Fibroblast of skin of right quadriceps (primary cell): ENCODE measurements around the gene PCSK2.

ENCODE experiments used
- DNase-seq: peaks from one replicate; pipeline ENCODE4 v3.0.0-alpha.2; 2013

The PCSK2 gene

DNA sequence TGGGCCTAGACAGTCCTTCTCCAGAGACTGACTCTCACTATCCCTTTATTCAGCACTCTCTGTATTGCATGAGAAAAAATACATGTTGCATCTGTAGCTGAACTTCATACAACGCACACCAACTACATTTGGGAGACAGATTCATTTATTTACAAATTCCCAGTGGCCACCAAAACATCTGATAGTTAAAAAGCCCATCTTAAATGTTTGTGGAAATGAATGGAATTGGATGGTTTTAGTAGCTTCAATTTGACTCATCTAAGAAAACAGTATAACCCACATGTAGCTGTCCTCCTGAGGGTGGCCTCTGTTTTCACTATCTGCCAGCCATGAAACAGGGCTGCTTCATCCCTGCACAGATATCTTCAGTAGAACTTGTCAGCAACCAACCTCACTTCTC, 116.3 kb downstream of the PCSK2 start:
- peak; percentile 41 for DNase-seq

DNA sequence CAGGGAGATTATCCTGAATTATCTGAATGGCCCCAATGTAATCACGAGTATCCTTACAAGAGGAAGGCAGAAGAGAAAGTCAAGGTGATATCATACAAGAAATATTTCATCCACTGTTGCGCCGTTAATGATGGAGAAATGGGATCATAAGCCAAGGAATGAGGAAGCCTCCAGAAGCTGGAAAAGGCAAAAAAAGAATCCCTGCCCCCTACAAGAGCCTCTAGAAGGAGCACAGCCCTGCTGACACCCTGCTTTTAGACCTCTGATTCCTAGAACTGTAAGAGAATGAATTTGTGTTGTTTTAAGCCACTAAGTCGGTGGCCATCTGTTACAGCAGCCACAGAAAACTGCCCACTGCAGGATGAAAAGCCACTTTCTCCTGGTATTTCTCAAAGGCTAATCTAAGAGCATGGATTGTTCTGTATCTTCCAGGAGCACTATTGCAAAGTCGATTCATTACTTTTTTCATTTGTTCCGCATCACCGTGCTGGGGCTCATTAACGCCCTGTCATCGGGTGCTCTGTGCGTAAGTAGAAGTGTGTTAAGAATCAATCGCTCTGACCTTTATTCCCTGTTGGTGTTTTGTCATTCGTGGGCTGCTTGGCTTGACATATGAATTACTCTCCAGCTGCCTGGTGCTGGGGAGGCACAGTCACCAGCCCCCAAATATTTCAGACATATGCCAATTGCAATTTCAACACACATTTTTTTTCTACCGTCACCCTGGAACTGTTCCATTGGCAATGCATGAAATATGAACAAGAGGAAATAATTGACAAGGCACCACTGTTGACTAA, 117.0 kb downstream of the PCSK2 start:
- peak; percentile 97 for DNase-seq

DNA sequence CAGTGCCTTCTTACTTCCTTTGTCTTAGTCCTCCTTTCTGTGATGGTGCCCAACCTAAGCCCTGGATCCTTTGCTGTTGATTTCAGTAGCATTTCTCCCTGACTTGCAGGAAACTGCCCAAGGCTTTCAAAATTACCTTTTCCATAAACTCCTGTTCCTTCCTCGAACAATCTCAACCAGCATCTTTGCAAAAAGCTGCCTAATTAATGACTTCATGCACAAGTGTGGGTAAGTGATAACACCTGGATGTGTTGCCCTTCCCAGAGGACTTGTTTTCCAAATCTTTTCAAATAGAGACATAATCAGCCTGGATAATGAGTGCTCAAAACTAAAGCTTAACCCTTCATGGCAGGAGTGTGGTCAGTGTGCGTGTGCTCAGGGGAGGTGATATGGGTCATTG, 118.0 kb downstream of the PCSK2 start:
- DNase-seq, result no peak

DNA sequence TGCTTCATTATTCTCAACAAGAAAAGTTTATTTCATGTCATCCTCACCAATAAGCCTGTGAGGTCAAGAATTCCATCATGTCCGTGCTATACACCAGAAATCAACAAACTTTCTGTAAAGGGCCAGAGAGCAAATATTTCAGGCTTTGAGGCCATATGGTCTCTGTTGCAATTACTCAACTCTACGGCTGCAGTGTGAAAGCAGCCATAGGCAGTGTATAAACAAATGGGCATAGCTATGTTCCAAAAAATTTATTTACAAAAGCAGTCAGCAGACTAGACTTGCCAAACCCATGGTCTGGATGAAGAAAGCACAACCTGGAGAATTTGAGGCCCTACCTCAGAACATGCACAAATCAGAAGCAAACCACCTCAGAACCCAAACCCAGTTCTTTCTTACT, 118.5 kb downstream of the PCSK2 start:
- DNase-seq, result peak; percentile 59

DNA sequence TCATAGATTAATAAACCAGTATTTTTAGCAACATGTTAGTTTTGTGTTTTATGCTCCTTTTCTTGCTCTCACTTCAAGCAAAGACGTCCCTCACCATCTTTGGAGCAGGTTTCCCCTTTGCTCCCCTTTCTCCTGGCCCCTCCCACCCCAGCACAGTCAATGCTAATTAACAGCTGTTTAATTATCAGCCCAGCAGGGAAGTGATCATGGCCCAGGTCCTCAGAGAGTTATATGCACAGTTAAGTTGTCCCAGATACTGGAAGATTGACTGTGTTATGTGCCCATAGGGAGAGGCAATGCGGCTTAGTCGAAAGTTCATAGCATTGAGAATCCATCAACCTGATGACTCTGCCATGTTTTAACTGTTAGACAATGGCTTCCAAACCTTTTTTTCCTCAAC, 123.5 kb downstream of the PCSK2 start:
- no peak for DNase-seq

DNA sequence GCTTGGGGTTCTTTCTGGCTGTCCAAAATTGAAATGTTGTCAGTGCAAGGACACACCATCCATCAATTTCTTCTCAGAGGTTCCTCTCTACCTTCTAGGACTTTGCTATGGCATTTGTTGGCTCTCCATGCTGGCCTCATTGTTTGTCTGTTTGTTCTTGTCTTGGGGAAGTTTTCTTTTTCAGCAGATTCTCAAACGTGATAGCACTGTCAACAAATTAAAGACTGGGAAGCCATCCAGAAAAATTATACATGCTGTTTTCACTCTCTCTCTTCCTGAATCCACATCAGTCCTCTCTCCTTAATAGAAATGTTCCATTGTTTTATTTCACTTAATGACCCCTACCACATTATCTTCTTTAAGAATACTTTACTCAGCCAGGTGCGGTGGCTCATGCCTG, 130.4 kb downstream of the PCSK2 start:
- DNase-seq, result no peak

DNA sequence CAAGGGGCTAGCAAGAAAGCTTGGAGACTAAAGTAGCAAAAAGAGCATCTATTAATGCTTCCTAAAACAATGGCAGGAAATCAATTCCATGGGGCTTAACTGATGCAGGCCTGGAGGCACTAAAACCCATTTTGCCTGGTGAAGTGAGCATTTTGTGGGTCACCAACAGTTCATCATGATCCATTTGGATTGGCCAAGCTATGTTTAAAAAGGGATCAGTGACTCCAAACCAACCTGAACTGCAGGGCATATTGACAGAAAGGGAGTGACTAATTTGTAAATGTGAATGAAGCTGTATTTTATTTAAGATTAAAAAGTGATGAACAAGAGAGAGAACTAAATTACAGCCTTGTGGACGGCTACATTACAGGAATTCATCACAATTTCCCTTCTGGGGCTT, 132.0 kb downstream of the PCSK2 start:
- DNase-seq, result no peak

DNA sequence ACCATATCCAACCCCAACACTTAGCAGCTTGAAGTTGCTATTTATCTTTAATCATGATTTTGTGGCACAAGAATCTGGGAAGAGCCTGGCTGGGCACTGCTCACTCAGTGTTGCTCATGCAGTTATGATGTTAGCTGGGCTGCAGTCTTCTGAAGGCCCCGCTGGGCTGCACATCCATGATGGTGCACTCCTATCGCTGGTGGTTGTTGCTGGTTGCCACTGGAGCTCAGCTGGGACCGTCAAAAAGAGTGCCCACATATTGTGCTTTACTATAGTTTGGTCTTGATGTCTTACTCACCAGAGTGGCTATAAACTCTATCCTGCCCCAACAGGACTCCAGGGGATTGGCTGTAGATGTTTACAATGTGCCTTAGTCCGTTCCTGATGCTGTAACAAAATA, 137.8 kb downstream of the PCSK2 start:
- no peak for DNase-seq

DNA sequence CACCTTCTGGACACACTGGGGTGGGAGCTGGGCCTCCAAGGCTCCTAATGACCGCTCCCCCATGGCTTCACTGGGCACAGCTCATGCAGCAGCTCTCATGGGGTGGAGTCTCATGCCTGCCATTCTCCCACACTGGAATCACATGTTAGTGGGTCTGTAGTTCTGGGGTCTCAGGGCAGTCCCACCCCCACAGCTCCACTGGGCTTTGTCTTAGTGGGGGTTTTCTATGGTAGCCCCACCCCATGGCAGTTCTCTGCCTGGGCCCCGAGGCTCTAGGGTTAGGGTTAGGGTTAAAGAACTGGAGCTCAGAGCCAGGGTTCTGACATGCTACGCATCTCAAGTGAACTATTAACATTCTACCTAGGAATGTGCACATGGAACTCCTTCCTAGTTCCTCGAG, 139.0 kb downstream of the PCSK2 start:
- no peak for DNase-seq

DNA sequence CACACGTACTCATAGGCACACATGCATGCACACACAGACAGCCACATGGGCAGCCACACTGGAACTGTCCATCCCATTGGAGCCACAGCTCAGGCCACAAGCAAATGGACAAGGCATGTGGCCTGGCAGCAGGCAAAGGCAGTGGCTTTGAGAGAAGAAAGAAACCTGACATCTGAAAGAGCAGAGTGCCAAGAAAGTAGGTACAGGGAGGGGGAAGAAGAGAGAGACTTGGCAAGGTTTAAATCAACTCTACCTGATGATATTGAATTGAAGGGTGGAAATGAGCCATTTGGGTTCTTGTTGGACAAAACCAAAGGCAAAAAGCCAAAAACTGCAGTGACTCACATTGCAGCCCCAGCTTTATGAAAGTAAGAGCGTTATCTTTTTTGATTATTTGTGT, 142.7 kb downstream of the PCSK2 start:
- DNase-seq, result no peak

DNA sequence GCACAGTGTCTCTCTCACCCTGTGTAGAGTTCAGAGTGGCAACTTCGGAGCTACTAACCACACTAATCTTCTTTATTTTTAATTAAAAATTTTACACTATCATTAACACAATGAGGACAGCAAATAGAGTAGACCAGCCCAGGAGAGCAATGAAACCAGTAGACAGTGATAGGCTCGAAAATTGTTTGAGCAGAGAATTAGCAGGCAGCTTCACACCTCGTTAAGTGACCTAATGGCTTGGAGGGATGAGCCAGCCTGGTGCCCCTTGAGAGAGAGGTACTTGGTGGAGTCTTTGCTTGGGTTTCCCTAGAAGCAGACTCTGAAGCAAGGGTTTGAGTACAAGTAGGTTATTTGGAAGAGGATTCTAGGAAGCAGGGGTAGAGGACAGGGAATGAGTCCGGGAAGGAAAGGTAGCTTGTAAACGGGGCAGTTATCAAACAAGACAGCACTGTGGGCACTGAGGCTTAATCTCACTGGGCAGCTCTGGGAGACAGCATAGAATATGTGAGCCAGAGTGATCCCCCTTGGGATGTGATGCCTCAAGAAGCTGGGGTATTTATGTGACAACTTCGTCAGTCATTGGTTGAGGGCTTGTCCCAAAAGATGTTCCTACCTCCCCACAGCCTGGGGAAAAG, 146.1 kb downstream of the PCSK2 start:
- DNase-seq, result no peak

DNA sequence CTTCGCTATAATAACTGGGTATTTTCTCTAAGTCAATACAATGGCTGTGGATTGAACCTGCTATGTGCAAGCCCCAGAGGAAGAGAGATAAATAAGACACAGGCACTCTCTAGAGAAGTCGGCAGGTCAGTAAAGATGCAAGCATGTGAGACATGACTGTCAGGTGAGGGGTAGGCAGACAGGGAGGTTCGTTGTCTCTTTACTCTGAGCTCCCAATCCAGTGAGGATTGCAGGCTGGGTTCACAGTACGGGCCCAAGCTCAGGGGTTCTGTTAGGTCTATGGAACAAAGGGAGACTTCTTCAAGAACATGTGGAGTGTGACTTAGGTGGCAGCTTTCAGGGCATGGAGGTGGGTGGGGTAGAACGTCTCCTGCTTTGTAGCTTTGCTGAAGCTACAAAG, 147.2 kb downstream of the PCSK2 start:
- DNase-seq, result no peak

DNA sequence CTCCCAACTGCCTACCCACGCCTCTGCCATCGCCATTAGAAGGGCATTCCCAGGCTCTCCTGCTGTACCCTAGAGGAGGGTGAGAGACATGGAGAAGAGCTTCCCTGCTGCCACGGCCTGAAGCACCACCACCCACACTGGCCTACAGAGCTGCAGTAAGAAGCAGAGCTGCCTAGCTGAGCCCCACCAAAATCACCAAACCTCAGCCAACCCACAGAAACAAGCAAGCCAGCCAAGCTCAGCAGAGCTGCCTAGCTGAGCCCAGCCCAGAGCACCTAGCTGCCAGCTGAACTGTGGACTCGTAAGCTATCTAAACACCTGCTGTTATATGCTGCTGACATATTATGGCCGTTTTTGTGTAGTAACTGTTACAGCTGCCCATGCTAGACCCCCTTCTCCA, 149.2 kb downstream of the PCSK2 start:
- no peak for DNase-seq

DNA sequence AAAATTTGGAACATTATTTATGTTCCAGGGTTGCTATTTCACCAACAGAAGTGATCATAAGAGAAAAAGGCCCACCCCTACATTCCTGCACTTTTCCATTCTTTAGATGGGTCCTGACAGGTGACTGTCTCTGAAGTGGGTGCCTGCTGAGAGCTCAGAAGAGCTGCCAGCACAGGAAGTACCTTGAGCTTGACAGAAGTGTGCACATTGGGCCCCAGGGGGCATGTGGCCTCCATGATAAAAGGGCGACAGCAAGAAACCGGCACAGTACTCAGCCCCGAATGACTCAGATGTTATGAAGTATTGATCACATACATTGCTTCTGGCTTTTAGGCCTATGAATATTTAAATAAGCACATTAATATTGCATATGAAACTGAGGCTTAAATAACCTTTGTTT, 150.4 kb downstream of the PCSK2 start:
- DNase-seq, result no peak

DNA sequence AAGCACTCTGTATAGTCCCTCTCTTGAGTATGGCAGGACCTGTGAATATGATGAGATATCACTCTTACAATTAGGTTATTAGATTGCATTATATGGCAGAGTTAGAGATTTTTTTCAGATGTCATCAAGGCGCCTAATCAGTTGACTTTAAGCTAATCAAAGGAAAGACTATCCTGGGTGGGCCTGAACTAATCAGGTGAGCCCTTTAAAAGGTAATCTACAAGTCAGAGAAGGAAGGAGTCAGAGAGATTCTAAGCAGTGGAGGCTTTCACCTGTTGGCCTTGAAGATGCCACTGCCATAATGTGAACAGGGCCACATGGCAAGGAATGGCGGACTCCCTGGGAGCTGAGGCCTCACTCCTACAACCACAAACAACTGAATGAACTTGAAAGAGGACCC, 152.8 kb downstream of the PCSK2 start:
- no peak for DNase-seq

DNA sequence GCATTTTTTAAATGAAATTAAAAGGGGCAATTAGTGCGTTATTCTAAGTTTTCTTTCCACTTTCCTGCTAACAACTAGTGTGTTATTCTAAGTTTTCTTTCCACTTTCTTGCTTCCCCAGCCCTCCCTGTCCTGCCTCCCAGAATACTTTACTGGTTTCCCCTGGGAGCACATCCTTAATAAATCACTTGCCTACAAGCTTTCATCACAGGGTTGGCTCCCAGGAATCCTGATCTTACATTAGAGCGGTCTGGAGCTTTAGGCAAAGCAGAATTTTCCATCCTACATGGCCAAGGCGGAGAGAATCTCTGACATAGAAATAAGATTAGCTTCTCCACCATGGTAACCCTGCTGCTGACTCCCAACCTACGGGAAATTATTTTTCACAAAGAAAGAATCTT, 154.0 kb downstream of the PCSK2 start:
- peak; percentile 66 for DNase-seq

DNA sequence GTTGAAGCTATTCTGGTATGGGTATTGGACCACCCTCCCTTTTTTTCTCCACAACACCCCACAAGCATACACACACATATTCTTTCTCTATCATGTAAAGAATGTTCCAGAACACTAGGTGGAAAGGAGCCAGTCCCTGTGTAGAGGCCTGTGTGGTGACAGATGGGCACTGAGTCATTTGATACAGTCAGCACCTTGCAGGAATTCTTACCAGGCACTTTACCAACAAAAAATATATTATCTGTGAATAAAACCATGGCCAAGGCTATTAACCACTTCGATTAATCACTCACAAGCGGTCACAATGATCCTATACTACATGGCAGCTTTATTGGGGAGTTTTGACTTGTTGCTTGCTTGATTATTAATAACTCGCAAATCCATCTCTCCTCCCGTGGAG, 154.9 kb downstream of the PCSK2 start:
- DNase-seq, result peak; percentile 15

DNA sequence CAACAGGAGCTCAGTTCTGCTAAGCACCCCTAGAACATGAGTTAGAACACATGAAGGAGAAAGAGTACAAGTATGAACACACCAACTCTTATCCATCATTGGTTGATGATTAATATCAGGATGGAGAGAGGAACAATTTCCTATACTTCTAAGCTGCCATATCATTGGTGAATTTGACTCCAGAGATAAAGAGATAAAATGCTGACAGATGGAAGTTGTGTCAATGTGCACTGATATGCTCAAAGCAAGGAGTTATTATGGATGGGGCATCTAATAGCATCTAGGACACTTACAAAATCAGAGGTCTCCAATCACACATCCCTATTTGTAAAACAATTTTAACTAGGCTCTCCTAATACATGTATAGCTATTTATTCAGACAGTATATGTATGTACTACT, 159.0 kb downstream of the PCSK2 start:
- DNase-seq, result no peak

DNA sequence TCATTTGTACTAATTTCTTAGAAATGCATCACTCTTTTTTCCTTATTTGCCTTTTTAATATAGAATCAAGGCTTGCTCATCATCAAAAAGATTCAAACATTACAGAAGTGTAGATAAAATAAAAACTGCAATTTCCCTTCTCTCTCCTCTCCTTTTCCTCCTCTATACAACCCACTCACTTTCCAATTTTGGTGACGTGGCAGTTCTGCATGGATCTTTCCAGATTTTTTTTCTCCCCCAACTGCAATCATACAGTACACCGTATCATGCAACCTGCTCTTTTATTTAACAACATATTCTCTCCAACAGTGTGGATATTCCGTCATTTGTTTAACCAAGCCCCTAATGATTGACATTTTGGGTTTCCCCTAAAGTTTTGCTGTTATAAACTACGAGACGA, 163.8 kb downstream of the PCSK2 start:
- DNase-seq, result no peak

DNA sequence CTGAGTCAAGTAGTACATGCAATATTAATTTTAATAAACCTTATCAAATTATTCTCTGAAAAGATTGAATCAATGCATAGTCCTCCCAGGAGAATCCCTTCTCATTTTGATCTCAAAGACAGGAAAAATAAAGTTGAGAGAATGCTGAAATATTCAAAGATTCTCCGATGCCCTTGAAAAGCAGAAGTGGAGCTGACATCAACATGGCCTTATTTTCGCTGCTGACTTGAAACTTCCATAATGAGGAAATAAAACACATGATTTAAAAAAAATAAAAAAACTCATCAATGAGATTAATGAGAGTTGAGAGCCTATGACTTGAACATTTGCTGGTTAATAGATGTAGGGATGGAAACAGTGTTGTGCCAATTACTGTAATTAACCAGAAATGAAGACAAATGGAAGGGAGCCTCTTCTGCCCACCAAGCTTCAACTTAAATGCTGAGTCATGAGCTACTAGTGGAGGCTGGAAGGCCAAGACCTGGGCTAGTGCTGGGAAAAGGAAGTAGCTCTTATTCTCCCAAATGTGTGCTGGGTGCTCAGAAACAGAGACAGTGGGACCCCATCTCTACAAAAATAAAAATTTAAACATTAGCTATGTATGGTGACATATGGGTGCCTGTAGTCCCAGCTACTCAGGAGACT, 164.4 kb downstream of the PCSK2 start:
- no peak for DNase-seq

DNA sequence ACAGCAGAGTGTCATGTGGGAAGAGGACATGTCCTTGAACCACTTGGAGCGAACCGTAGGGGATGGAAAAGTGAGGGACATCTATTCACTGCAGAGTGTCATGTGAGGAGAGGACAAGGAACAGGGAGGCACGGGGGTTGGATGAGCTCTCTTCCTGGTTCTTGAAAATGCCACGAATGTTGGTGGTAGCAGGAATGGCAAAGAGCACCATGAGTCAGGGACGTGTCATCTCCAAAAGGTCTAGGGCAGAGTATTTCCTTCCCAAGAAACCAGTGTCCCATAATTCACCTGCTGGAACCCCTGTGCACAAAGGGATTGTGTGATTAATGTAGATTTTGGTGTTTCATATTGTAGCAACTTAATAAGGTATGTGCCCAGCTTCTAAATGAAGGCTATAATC, 167.6 kb downstream of the PCSK2 start:
- no peak for DNase-seq

DNA sequence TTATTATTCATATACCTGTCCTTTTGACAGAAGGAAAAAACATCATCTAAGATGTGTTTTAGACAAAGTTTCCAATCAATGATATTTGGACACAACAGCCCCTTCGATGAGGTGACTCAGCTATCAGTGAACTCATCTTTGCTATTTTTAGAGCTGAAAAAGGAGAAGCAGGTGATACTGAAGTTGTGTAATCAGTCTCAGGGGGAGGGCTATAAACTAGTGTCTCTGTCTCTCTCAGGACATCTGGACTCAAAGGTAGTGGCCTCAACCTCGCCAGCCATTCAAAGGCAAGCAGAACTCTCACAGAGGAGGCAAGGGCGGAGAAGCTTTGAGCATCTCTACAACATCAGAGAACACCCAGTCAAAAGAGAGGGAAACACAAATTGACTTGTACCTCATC, 168.9 kb downstream of the PCSK2 start:
- DNase-seq, result no peak

DNA sequence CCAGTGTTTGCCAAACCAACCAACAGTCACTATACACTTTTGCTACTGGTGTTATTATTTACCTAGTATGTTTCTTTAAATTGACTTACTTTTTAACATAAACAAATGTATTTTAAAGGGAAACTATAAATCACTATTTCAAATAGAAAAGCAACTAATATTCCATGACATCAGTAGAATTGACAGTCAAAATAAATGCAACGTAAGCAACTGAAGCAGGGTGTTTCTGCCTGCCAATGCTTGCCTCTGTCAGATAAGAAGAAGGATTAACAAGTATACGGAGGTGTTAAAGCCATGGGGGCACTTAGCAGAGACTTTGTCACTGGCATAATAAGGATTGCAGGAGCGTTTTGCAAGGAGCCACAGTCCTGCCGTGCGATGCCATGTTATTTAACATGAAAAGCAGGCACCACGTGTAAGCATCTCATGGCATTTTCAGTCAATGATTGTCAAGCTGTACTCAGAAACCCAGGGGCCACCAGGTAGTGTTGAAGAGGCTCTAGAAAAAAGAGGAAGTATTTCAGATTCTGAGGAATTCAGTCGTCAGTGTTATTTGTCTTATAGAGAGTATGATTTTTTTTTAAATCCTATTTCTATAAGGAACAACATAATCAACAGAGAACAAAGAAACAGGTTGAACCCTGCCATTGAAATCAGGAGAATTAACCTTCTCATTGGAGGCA, 172.6 kb downstream of the PCSK2 start:
- no peak for DNase-seq

DNA sequence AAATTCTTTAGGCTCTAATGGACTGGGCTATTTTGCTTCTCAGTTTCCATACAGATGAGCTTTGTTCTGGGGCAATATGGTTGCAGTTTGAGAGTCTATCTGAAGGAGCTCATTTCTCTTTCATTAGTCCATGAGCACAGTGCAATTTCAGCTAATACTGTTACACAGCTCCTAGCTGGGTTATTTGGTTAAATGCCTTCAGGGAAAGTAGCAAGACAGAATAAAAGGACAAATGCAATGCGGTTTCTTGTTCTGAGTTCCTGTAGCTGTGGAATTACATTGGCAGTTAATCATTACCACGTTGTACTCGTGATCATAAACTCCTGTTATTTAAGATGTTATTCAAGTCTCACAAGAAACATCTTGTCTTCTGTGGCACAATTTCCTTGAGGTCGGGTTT, 176.6 kb downstream of the PCSK2 start:
- DNase-seq, result peak; percentile 9
